SK-N-MC (cell line): Measurements from ENCODE around the gene HMGN4.
A peak's percentile ranks its signal among the peaks of the same experiment; 100 is the strongest.

Experiments
- DNase-seq: peaks from one replicate; pipeline ENCODE4 v3.0.0-alpha.2; 2011; ENCODE audit warnings: low read depth, low spot score
- H3K27ac ChIP-seq: fragments of 200-600 bp; sonication (generic); 2 replicates; pipeline ENCODE4 v1.5.1; 2016; ENCODE audit warnings: mixed run types
- H3K36me3 ChIP-seq: fragments of 200-600 bp; sonication (generic); 2 replicates; pipeline ENCODE4 v1.6.1; 2017; ENCODE audit warnings: antibody characterized with exemption, low read length, mixed read lengths; ENCODE audit not compliant: insufficient read depth
- H3K4me3 ChIP-seq: fragments of 200-600 bp; sonication (generic); 2 replicates; pipeline ENCODE4 v1.5.1; 2016
- H3K9ac ChIP-seq: fragments of 200-600 bp; sonication (generic); 2 replicates; pipeline ENCODE4 v1.8.0; 2017; ENCODE audit warnings: mixed run types, mixed read lengths; ENCODE audit not compliant: insufficient read length
- H3K9me3 ChIP-seq: fragments of 200-600 bp; sonication (generic); 2 replicates; pipeline ENCODE4 v1.6.1; 2017; ENCODE audit warnings: low read depth, mild to moderate bottlenecking, antibody characterized with exemption, low read length, moderate library complexity, mixed read lengths
- EZH2 ChIP-seq: fragments of 200-600 bp; sonication (generic); IDR thresholded peaks from one replicate; pipeline ENCODE4 v1.6.1; 2017; ENCODE audit warnings: antibody characterized with exemption
- FOXP2 ChIP-seq: optimal IDR thresholded peaks from 2 replicates; pipeline ENCODE3; 2011; ENCODE audit warnings: mild to moderate bottlenecking, moderate library complexity; ENCODE audit not compliant: insufficient read depth; ENCODE audit errors: extremely low read length, control extremely low read depth
- POLR2AphosphoS5 ChIP-seq: IDR thresholded peaks from 2 replicates; pipeline ENCODE4 v1.6.1; 2012; ENCODE audit warnings: mild to moderate bottlenecking, low read depth, low read length, borderline replicate concordance

Gene HMGN4

GRCh38 chr6:26553264-26553634, 15.1 kb downstream of the HMGN4 start:
- H3K27ac ChIP-seq: peak overlapping the region; percentile 94
- H3K9ac ChIP-seq: peak overlapping the region; percentile 75
- no peak for DNase-seq

GRCh38 chr6:26553635-26554446, 15.7 kb downstream of the HMGN4 start:
- H3K9ac ChIP-seq: peak overlapping the region; percentile 61
- TF ChIP-seq EZH2 (no peak), POLR2AphosphoS5 (no peak), FOXP2 (no peak)
- peak overlapping the region; percentile 87 for H3K4me3 ChIP-seq
- H3K27ac ChIP-seq: peak overlapping the region; percentile 94
- no peaks in the 10 kb centered on the region for H3K9me3 ChIP-seq
- DNase-seq: peak; percentile 91
- no peaks in the 10 kb centered on the region for H3K36me3 ChIP-seq

More at GRCh38 chr6:26553264-26553634, 15.1 kb downstream of the HMGN4 start:
- no peaks in the 10 kb centered on the region for H3K9me3 ChIP-seq
- no peak for TF ChIP-seq EZH2
- TF ChIP-seq POLR2AphosphoS5: no peak
- no peak for TF ChIP-seq FOXP2
- H3K4me3 ChIP-seq: peak overlapping the region; percentile 87
- H3K36me3 ChIP-seq: no peaks in the 10 kb centered on the region

- no peak for TF ChIP-seq EZH2
- TF ChIP-seq FOXP2: no peak
- TF ChIP-seq POLR2AphosphoS5: no peak
- peak overlapping the region; percentile 94 for H3K27ac ChIP-seq
- H3K4me3 ChIP-seq: peak overlapping the region; percentile 87
- H3K9me3 ChIP-seq: no peaks in the 10 kb centered on the region
- no peak for DNase-seq
- no peaks in the 10 kb centered on the region for H3K36me3 ChIP-seq
- H3K9ac ChIP-seq: peak overlapping the region; percentile 52
Observed at GRCh38 chr6:26554447-26554696, 16.2 kb downstream of the HMGN4 start.

- H3K4me3 ChIP-seq: peak overlapping the region; percentile 87
- peak overlapping the region; percentile 86 for H3K9ac ChIP-seq
- DNase-seq: no peak
- H3K9me3 ChIP-seq: no peaks in the 10 kb centered on the region
- TF ChIP-seq FOXP2 (no peak), POLR2AphosphoS5 (no peak), EZH2 (no peak)
- peak overlapping the region; percentile 94 for H3K27ac ChIP-seq
- no peaks in the 10 kb centered on the region for H3K36me3 ChIP-seq
Observed at GRCh38 chr6:26554697-26555504, 16.7 kb downstream of the HMGN4 start.

- Histone ChIP-seq H3K9me3 (no peaks in the 10 kb centered on the region), H3K9ac (peak overlapping the region; percentile 86), H3K4me3 (peak overlapping the region; percentile 87), H3K27ac (peak overlapping the region; percentile 77), H3K36me3 (no peaks in the 10 kb centered on the region)
- no peak for TF ChIP-seq POLR2AphosphoS5
- no peak for TF ChIP-seq FOXP2
- no peak for TF ChIP-seq EZH2
- no peak for DNase-seq
Observed at GRCh38 chr6:26555505-26556262, 17.5 kb downstream of the HMGN4 start.

- H3K9me3 ChIP-seq: no peaks in the 10 kb centered on the region
- peak; percentile 79 for DNase-seq
- H3K4me3 ChIP-seq: peak overlapping the region; percentile 87
- peak overlapping the region; percentile 86 for H3K9ac ChIP-seq
- H3K36me3 ChIP-seq: no peaks in the 10 kb centered on the region
- peak overlapping the region; percentile 81 for H3K27ac ChIP-seq
- TF ChIP-seq FOXP2 (no peak), POLR2AphosphoS5 (no peak), EZH2 (no peak)
Observed at GRCh38 chr6:26556263-26557070, 18.3 kb downstream of the HMGN4 start.

- Histone ChIP-seq H3K9me3 (no peaks in the 10 kb centered on the region), H3K27ac (no peak overlapping the region), H3K36me3 (no peaks in the 10 kb centered on the region), H3K4me3 (no peak overlapping the region), H3K9ac (no peak overlapping the region)
- no peak for DNase-seq
- TF ChIP-seq EZH2 (no peak), POLR2AphosphoS5 (no peak), FOXP2 (no peak)
Observed at GRCh38 chr6:26561533-26562466, 23.6 kb downstream of the HMGN4 start.
